Pons (tissue), 1 donor: ENCODE results near the gene SAPCD1.

Source experiments
- DNase-seq: peaks from one replicate; pipeline ENCODE4 v3.0.0-alpha.2; 2016; ENCODE audit warnings: low spot score

The SAPCD1 gene

DNA sequence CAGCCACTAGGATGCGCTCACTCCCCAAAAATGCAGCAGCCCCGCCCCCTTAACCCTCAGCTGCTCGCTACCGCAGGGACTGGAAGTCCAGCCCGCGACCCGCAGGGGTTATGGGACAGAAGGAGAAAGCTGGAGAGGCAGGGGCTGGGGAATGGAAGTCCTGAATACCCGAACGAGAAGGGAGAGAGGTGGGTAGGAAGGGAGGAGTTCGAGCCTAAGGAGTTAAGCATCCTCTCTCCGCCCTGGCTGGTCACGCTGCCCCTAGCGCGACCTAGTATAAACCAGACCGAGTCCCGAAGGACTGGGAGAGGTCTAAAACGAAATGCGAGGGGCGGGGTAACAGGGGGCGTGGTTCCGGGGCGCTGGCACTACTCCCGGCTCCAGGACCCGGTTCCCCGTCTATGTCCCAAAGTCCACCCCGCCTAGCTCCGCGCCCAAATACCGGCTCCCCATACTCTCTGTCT, 32.9 kb upstream of the SAPCD1 start:
- DNase-seq = peak; percentile 81

- DNase-seq = peak; percentile 69
These were observed 32.4 kb upstream of the SAPCD1 start for GRCh38 chr6:31729979-31730630.

GRCh38 chr6:31730631-31731086, 31.8 kb upstream of the SAPCD1 start:
- DNase-seq = no peak

GRCh38 chr6:31732029-31732428, 30.4 kb upstream of the SAPCD1 start:
- DNase-seq = no peak

GRCh38 chr6:31733734-31734133, 28.7 kb upstream of the SAPCD1 start:
- no peak for DNase-seq

- DNase-seq = no peak
These were observed 28.1 kb upstream of the SAPCD1 start for GRCh38 chr6:31734247-31734820.

GRCh38 chr6:31734821-31735406, 27.5 kb upstream of the SAPCD1 start:
- DNase-seq = peak; percentile 25

GRCh38 chr6:31736021-31736767, 26.3 kb upstream of the SAPCD1 start, which contains the start of gene CLIC1:
CLIC1 (minus strand) TSS chr6:31736530; CDS start chr6:31736300, 230 bp downstream.
- DNase-seq = peak; percentile 37

DNA sequence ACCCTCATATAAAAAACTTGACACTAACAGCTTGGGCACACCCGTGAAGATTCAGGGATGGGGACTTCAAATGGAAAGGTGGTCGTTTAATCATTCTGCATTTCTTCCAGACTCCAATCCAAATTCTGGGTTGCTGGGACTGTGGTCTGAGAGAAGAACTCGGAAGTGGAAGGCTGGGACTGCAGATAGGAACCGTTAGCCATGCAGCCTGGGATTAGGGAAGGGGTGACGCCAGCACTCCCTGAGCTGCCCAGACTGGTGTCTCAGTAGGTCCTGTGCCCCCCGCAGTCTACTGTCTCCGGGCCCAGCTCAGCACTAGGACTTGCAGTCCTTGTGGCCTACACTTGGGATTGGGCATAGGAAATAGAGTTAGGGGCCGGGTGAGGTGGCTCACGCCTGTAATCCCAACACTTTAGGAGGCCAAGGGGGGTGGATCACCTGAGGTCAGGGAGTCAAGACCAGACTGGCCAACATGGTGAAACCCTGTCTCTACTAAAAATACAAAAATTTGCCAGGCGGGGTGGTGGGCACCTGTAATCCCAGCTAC, 25.6 kb upstream of the SAPCD1 start:
- no peak for DNase-seq

DNA sequence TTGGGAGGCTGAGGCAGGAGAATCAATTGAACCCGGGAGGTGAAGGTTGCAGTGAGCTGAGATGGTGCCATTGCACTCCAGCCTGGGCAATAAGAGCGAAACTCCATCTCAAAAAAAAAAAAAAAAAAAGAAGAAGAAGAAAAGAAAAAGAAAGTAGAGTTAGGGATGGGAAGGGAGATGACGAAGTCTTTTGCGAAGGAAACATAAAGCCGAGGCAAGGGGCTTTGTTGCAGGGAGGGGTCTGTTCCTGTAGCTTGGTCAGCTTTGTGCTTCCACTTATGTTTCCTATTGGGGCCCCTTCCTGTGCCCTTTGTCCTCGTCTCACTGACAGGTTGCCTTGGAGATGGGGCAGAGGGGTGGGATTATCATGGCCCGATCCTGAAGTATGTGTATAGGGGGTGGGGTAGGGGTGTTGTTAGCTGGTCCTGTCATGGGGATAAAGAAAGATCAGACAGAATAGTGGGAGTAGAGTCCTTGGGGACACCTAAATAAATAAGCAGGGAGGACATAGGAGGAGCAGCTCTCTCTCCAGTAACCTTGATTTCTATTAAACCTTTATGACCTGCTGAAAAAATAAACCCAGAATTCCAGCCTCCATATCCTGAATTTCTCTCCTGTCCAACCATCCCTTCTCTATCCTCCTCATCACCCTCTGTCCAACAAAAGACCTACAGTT, 25.0 kb upstream of the SAPCD1 start:
- peak; percentile 45 for DNase-seq

DNA sequence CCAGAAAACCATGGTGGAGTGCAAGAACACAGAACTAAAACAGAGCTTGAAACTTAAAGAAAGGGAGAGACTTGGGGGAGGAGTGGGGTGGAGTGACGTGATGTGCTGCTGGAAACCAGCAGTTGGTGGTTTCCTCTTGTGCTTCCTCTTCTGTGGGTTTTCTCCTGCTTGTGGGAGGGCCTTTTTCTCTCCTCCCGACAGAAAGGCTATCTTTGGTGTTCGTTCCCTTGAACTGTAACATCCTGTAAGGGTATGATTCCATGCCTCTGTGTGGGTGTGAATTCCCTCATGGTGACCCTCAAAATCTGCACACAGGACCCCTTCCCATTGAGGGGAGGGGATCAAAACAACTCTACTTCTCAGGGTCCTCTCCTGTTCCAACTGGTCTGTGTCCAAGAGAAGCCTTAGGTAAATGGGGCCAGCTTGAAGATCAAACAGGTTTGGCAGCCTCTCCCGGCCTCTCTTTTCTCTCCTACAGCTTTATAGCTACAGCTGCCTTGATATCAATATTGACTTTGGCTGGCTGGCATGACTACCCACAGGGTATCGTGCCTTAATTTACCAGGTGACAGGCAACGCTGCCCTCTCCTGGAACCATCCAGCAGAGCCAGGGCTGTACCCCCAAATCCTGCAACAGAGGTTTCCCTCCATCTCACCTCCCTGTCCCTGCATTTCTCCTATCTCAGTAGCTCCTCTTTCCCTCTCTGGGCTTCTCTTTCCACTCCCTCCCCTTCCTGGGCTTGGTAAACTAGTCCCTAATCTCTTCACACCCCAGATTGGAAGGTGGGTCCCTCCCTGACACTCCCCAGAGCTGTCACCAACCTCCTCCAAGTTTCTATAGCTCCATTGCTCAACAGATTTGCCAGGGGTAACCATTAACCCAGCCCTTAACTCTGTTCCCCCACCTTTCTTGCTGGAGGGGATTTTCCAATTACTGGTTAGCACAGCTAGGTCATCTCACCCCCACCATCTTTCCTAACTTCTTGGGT, 24.2 kb upstream of the SAPCD1 start:
- peak; percentile 77 for DNase-seq

DNA sequence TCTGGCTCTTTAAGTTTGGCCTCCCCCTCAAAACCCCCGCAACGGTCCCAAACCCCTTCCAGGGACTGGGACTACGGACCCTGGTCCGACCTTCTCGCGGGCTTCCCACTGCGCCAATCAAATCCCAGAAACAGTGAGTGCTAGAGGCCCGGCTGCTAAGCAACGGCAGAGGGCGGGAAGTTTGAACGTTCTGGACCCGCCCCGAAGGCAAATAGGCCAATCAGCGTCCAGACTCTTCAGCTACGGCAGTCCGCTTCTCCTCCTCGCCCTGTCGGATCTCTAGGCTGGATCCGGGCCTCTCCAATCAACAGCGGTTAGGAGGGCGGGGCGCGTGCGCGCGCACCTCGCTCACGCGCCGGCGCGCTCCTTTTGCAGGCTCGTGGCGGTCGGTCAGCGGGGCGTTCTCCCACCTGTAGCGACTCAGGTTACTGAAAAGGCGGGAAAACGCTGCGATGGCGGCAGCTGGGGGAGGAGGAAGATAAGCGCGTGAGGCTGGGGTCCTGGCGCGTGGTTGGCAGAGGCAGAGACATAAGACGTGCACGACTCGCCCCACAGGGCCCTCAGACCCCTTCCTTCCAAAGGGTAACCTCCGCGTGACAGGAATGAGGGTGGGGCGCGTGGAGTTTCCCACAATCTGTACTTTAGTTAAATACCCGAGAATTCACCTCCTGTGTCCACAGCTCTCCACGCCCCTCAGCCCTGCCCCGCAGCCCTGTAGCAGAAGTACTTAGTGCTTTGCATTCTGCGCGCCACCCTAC, 22.6 kb upstream of the SAPCD1 start, which contains the start of gene MSH5:
Gene MSH5, plus strand, starts transcription at position 367 of the 758 bp plus-strand sequence. CDS start 462 bp downstream, outside the sequence.
- peak; percentile 98 for DNase-seq

- no peak for DNase-seq
These were observed 21.8 kb upstream of the SAPCD1 start for GRCh38 chr6:31740397-31741223.

DNA sequence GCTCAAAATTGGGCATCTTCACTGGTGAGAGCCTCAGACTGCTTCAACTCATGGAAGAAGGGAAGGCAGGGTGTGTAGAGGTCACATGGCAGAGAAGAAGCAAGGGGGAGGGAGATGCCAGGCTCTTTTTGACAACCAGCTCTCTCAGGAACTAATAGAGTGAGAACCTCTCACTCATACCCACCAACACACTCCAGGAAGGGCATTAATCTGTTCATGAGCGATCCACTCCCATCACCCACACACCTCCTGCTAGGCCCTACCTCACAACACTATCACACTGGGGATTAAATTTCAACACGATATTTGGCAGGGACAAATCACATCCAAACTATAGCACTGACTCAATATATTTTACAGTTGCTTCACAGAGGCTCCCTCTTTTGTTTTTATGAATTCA, 20.6 kb upstream of the SAPCD1 start:
- DNase-seq = no peak

- DNase-seq = no peak
These were observed 19.6 kb upstream of the SAPCD1 start for GRCh38 chr6:31742894-31743293.

- DNase-seq = no peak
These were observed 18.0 kb upstream of the SAPCD1 start for GRCh38 chr6:31744422-31744821.

DNA sequence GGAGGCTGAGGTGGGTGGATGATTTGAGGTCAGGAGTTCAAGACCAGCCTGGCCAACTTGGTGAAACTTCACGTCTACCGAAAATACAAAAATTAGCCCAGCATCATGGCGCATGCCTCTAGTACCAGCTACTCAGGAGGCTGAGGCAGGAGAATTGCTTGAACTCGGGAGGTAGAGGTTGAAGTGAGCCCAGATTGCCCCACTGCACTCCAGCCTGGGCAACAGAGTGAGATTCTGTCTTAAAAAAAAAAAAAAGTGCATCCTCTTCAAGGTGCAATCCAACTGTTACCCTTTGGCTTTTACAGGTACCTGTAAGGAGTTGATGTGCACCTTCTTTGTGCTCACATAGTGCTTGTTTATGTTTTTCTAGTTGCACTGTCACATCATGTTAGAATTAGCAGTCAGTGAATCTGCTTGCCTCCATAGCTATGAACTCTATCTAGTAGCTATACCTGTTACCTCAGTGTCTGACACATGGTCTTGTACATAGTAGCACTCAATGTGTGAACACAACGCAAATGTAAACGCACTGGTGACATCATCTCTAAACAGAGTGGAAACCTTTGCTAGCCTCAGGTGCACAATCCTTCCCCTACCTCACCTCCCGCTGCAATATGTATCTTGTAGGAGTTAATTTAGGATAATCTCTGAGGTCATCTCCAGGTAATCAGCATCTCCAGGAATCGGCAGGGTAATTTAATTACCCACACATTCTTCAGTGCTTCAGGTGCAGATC, 13.0 kb upstream of the SAPCD1 start:
- DNase-seq = no peak
